Cardiac fibroblast (primary cell): ENCODE data around the gene TNFRSF8.

Source experiments
- DNase-seq, 2 donors: peaks; one replicate each; pipeline versions ENCODE4 v3.0.0 to v3.0.0-alpha.2; 2010; ENCODE audit warnings: low read depth in 2 of 2
- H3K4me3 ChIP-seq, 2 donors: replicated peaks in 1 of 2; 1 replicate in 1 of 2; 2 replicates in 1 of 2; pipeline ENCODE4 v1.5.1; 2011; ENCODE audit warnings: low read depth in 2 of 2, low read length in 2 of 2, mild to moderate bottlenecking in 2 of 2, moderate library complexity in 1 of 2
- TF ChIP-seq, protein P1 (sequence below): IDR thresholded peaks from one replicate; pipeline ENCODE4 v1.5.1; 2011; ENCODE audit warnings: low read depth, mild to moderate bottlenecking, low read length, inconsistent platforms

TNFRSF8 gene

GRCh38 chr1:12140515-12141162 is 77.5 kb downstream of the TNFRSF8 start:
- TF ChIP-seq, protein P1, sequence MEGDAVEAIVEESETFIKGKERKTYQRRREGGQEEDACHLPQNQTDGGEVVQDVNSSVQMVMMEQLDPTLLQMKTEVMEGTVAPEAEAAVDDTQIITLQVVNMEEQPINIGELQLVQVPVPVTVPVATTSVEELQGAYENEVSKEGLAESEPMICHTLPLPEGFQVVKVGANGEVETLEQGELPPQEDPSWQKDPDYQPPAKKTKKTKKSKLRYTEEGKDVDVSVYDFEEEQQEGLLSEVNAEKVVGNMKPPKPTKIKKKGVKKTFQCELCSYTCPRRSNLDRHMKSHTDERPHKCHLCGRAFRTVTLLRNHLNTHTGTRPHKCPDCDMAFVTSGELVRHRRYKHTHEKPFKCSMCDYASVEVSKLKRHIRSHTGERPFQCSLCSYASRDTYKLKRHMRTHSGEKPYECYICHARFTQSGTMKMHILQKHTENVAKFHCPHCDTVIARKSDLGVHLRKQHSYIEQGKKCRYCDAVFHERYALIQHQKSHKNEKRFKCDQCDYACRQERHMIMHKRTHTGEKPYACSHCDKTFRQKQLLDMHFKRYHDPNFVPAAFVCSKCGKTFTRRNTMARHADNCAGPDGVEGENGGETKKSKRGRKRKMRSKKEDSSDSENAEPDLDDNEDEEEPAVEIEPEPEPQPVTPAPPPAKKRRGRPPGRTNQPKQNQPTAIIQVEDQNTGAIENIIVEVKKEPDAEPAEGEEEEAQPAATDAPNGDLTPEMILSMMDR: no peak
- H3K4me3 ChIP-seq: no peak overlapping the region
- no peak for DNase-seq

GRCh38 chr1:12141163-12141850 is 78.2 kb downstream of the TNFRSF8 start:
- DNase-seq: no peak
- H3K4me3 ChIP-seq: no peak overlapping the region
- TF ChIP-seq, protein P1: no peak

DNA sequence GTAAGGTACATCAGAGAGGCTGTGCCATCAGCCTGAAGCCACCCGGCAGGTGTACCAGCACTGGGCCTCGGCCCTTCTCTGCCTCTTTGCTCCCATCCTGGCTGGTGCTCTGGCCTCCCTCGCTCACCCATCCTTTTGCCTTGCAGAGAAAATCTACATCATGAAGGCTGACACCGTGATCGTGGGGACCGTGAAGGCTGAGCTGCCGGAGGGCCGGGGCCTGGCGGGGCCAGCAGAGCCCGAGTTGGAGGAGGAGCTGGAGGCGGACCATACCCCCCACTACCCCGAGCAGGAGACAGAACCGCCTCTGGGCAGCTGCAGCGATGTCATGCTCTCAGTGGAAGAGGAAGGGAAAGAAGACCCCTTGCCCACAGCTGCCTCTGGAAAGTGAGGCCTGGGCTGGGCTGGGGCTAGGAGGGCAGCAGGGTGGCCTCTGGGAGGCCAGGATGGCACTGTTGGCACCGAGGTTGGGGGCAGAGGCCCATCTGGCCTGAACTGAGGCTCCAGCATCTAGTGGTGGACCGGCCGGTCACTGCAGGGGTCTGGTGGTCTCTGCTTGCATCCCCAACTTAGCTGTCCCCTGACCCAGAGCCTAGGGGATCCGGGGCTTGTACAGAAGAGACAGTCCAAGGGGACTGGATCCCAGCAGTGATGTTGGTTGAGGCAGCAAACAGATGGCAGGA is 79.2 kb downstream of the TNFRSF8 start:
- no peak for DNase-seq

GRCh38 chr1:12142891-12143630 is 80.0 kb downstream of the TNFRSF8 start:
- DNase-seq: no peak
- no peak overlapping the region for H3K4me3 ChIP-seq
- TF ChIP-seq, protein P1: no peak

More for the DNA sequence above, 79.2 kb downstream of the TNFRSF8 start:
- no peak overlapping the region for H3K4me3 ChIP-seq
- TF ChIP-seq, protein P1: no peak

DNA sequence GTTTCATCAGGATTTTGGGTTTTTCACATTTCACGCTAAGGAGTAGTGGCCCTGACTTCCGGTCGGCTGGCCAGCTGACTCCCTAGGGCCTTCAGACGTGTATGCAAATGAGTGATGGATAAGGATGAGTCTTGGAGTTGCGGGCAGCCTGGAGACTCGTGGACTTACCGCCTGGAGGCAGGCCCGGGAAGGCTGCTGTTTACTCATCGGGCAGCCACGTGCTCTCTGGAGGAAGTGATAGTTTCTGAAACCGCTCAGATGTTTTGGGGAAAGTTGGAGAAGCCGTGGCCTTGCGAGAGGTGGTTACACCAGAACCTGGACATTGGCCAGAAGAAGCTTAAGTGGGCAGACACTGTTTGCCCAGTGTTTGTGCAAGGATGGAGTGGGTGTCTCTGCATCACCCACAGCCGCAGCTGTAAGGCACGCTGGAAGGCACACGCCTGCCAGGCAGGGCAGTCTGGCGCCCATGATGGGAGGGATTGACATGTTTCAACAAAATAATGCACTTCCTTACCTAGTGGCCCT is 80.6 kb downstream of the TNFRSF8 start:
- DNase-seq: peak; percentile 98
- no peak overlapping the region for H3K4me3 ChIP-seq
- TF ChIP-seq, protein P1: peak; percentile 17

GRCh38 chr1:12144236-12144635 is 81.1 kb downstream of the TNFRSF8 start:
- TF ChIP-seq, protein P1: no peak
- no peak for DNase-seq
- H3K4me3 ChIP-seq: no peak overlapping the region
